K562 (cell line): ENCODE results near the gene CDCA5. TPM values are rescaled to one million over a fixed set of nuclear protein-coding genes. Genes with fewer than 3 reads are reported as not detected.

Experiments used
- BACH1 ChIP-seq: fragments of 200-800 bp; sonication (Bioruptor generic); IDR thresholded peaks from 2 replicates; pipeline ENCODE4 v1.6.1; 2016; ENCODE audit warnings: missing genetic modification characterization, missing compliant biosample characterization
- CHD4 ChIP-seq: fragments of 200-600 bp; sonication (generic); IDR thresholded peaks from 3 replicates; pipeline ENCODE4 v1.6.1; 2012; ENCODE audit warnings: low read depth, mild to moderate bottlenecking, mixed read lengths, low read length, inconsistent platforms; ENCODE audit not compliant: insufficient read depth, insufficient replicate concordance, poor library complexity, severe bottlenecking
- HDAC1 ChIP-seq, 2 experiments: fragments of 450-650 bp; IDR thresholded peaks; 2 replicates each; pipeline ENCODE4 v1.6.1; 2016 to 2017; ENCODE audit warnings: inconsistent platforms in 1 of 2, mild to moderate bottlenecking in 1 of 2, moderate library complexity in 1 of 2
- KDM2B ChIP-seq: fragments of 250-450 bp; sonication (Bioruptor Pico); IDR thresholded peaks from 2 replicates; pipeline ENCODE4 v1.8.0; 2021; ENCODE audit warnings: mild to moderate bottlenecking, moderate library complexity
- MEF2D ChIP-seq: conservative IDR thresholded peaks from 2 replicates; pipeline ENCODE4 v1.6.1; 2016; ENCODE audit warnings: low read depth, missing genetic modification characterization, missing compliant biosample characterization
- MTA1 ChIP-seq: fragments of 450-650 bp; IDR thresholded peaks from 2 replicates; pipeline ENCODE4 v1.6.1; 2017; ENCODE audit warnings: borderline replicate concordance
- OTX1 ChIP-seq: fragments of 450-650 bp; formaldehyde crosslinking; IDR thresholded peaks from 2 replicates; pipeline ENCODE4 v1.4.0; 2022; ENCODE audit warnings: mild to moderate bottlenecking
- PHB2 ChIP-seq: fragments of 450-650 bp; IDR thresholded peaks from 2 replicates; pipeline ENCODE4 v1.6.1; 2017; ENCODE audit warnings: low read depth
- POLR2G ChIP-seq: fragments of 200-400 bp; formaldehyde crosslinking; IDR thresholded peaks from 2 replicates; pipeline ENCODE4 v1.6.1; 2017; ENCODE audit warnings: low read depth, mild to moderate bottlenecking, antibody characterized with exemption, low read length, moderate library complexity
- RAD21 ChIP-seq, 2 experiments: fragments of 250-450 bp in 1 of 2; fragments of 450-650 bp in 1 of 2; sonication (Bioruptor Pico) in 1 of 2; formaldehyde crosslinking in 1 of 2; IDR thresholded peaks in 1 of 2; conservative IDR thresholded peaks in 1 of 2; 2 replicates each; pipeline versions ENCODE4 v1.4.0 to v1.8.0; 2020 to 2022; ENCODE audit warnings: mild to moderate bottlenecking in 2 of 2, moderate library complexity in 1 of 2
- SMAD3 ChIP-seq: fragments of 450-650 bp; formaldehyde crosslinking; conservative IDR thresholded peaks from 2 replicates; pipeline ENCODE4 v1.4.0; 2020; ENCODE audit warnings: mild to moderate bottlenecking
- SUPT5H ChIP-seq: fragments of 450-650 bp; IDR thresholded peaks from 2 replicates; pipeline ENCODE4 v1.6.1; 2016
- TAF9B ChIP-seq: fragments of 450-650 bp; IDR thresholded peaks from 2 replicates; pipeline ENCODE4 v1.6.1; 2018; ENCODE audit warnings: mild to moderate bottlenecking; ENCODE audit not compliant: partially characterized antibody
- ZBTB17 ChIP-seq: fragments of 450-650 bp; formaldehyde crosslinking; IDR thresholded peaks from 2 replicates; pipeline ENCODE4 v1.4.0; 2020; ENCODE audit warnings: mild to moderate bottlenecking
- ZNF175 ChIP-seq: fragments of 200-800 bp; sonication (Bioruptor generic); IDR thresholded peaks from 2 replicates; pipeline ENCODE4 v1.6.1; 2016; ENCODE audit warnings: low read depth, mild to moderate bottlenecking, missing genetic modification characterization, missing compliant biosample characterization
- ZNF197 ChIP-seq: fragments of 200-800 bp; sonication (Bioruptor generic); IDR thresholded peaks from 2 replicates; pipeline ENCODE4 v1.6.1; 2016; ENCODE audit warnings: low read depth, missing genetic modification characterization, missing compliant biosample characterization
- ZNF696 ChIP-seq: fragments of 250-450 bp; sonication (Bioruptor Pico); conservative IDR thresholded peaks from 2 replicates; pipeline ENCODE4 v1.4.0; 2020; ENCODE audit warnings: mild to moderate bottlenecking, moderate library complexity
- polyA plus RNA-seq, 8 experiments: library from polyadenylated mRNA; depleted of rRNA in 4 of 8; stranded (reverse) in 5 of 8; unstranded in 3 of 8; fragments of >200 nt; fragmentation: Nextera tagmentation in 2 of 8; fragmentation: Illumina TruSeq in 1 of 8; extraction: Ambion mirVana in 2 of 8; extraction: Trizol in 1 of 8; gene quantifications; 2 replicates each; pipeline versions ENCODE4 v1.2.1 to v1.2.3, GENCODE V29; 2011 to 2014; ENCODE audit warnings: inconsistent platforms in 1 of 8, missing spikeins in 1 of 8
- total RNA-seq, 7 experiments: library from RNA; depleted of rRNA in 6 of 7; stranded (reverse); fragments of >200 nt in 6 of 7; fragmentation: Illumina TruSeq in 2 of 7; extraction: Trizol in 2 of 7; gene quantifications; 2 replicates each; pipeline versions ENCODE4 v1.2.1 to v1.2.3, GENCODE V29; 2011 to 2021; ENCODE audit warnings: low replicate concordance in 1 of 7
- TF ChIP-seq, protein P1 (sequence below): fragments of 450-650 bp; conservative IDR thresholded peaks from 2 replicates; pipeline ENCODE4 v1.6.1; 2016; ENCODE audit warnings: missing genetic modification characterization, low read depth, mild to moderate bottlenecking, control low read depth, missing compliant biosample characterization

The CDCA5 gene
- total and polyA plus RNA-seq, 9 of the 15 experiments (the other 6 are each of a cell fraction or from before 2014, with no cell fraction given), result 18.9 to 94.3 (median 64.6) TPM

DNA sequence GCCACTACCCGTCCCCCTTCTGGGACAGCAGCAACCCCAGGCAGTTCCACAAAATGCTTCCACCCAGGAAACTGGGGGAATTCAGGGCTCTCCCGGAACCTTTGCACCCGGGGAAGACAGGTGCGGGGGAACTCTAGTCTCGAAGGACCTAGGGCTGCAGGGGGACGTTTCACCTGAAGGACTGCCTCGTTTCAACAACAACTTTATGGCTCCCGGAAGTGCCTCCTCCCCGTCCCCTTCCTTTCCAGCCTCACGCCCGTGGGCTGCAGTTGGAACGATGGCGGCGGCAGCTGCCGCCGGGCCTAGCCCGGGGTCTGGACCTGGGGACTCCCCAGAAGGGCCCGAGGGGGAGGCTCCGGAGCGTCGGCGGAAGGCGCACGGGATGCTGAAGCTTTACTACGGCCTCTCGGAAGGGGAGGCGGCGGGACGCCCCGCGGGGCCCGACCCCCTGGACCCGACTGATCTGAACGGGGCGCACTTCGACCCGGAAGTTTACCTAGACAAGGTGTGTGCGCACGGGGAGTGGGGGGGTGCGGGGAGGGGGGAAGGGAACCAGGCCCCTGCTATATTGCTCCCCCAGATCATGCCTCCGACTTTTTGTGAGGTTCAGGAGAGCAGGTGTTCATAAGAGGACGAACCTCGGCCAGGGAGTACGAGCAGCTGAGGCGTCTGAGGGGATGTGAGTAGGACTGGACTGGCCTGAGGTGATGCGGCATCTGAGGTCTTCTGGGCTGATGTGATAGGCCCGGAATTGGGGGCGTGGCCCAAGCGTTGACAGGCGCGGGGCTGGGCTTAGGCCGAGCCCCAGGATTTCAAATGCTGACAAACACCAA lies 12.3 kb upstream of the CDCA5 start, which contains the start of gene VPS51 (continued):
- TF ChIP-seq OTX1 (CRISPR knock-in tag) (peak; percentile 90), CHD4 (no peak), ZNF197 (CRISPR knock-in tag) (no peak), POLR2G (peak; percentile 94), RAD21 (CRISPR knock-in tag; conservative IDR thresholded peaks at IDR 0.05 in 1 of 2, IDR thresholded peaks at IDR 0.05 in 1 of 2) (0 out of 4 replicates have a peak, but pooled peaks of 1 of the 2 experiments have one; percentile 14), ZNF175 (CRISPR knock-in tag) (peak; percentile 68; the same call in 1 of the 2 replicates), HDAC1 (IDR thresholded peaks at IDR 0.05) (peak in 1 of 2 experiments; percentile 83; a peak in 2 of 4 replicates), TAF9B (peak; percentile 81), ZNF696 (no peak), PHB2 (no peak), MTA1 (0 out of 2 replicates have a peak, but pooled peaks have one; percentile 56), ZBTB17 (CRISPR knock-in tag) (peak; percentile 69; the same call in 1 of the 2 replicates), MEF2D (tag) (0 out of 2 replicates have a peak, but pooled peaks have one; percentile 53), KDM2B (CRISPR knock-in tag) (peak; percentile 50; the same call in 1 of the 2 replicates), SUPT5H (peak; percentile 91), SMAD3 (peak; percentile 58; the same call in 1 of the 2 replicates), BACH1 (tag) (no peak)
- TF ChIP-seq, protein P1, sequence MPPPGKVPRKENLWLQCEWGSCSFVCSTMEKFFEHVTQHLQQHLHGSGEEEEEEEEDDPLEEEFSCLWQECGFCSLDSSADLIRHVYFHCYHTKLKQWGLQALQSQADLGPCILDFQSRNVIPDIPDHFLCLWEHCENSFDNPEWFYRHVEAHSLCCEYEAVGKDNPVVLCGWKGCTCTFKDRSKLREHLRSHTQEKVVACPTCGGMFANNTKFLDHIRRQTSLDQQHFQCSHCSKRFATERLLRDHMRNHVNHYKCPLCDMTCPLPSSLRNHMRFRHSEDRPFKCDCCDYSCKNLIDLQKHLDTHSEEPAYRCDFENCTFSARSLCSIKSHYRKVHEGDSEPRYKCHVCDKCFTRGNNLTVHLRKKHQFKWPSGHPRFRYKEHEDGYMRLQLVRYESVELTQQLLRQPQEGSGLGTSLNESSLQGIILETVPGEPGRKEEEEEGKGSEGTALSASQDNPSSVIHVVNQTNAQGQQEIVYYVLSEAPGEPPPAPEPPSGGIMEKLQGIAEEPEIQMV (tag), result no peak; the same call in 1 of the 2 replicates
